GM12878 (cell line): ENCODE results near the gene KCNJ10. TPM values are rescaled to one million over a fixed set of nuclear protein-coding genes. Genes with fewer than 3 reads are reported as not detected.

Experiments
- JUND ChIP-seq: IDR thresholded peaks from 2 replicates; pipeline ENCODE4 v1.6.1; 2012; ENCODE audit warnings: low read depth, mild to moderate bottlenecking, low read length, improper control_type of control experiment, moderate library complexity
- MXI1 ChIP-seq: fragments of 150-350 bp; IDR thresholded peaks from 2 replicates; pipeline ENCODE4 v1.6.1; 2011; ENCODE audit warnings: low read depth, mild to moderate bottlenecking, inconsistent platforms, low read length, improper control_type of control experiment
- NFXL1 ChIP-seq: fragments of 450-650 bp; IDR thresholded peaks from 2 replicates; pipeline ENCODE4 v1.6.1; 2017; ENCODE audit warnings: antibody characterized with exemption, mild to moderate bottlenecking, borderline replicate concordance
- SMAD1 ChIP-seq: fragments of 450-650 bp; IDR thresholded peaks from 2 replicates; pipeline ENCODE4 v1.6.1; 2018; ENCODE audit warnings: mild to moderate bottlenecking, low read depth; ENCODE audit not compliant: partially characterized antibody
- SP1 ChIP-seq: IDR thresholded peaks from one replicate; pipeline ENCODE4 v1.6.1; 2011; ENCODE audit warnings: low read depth, low read length
- SUPT20H ChIP-seq: IDR thresholded peaks from 2 replicates; pipeline ENCODE4 v1.6.1; 2011; ENCODE audit warnings: low read depth, mild to moderate bottlenecking, low read length, moderate library complexity, borderline replicate concordance; ENCODE audit not compliant: control insufficient read depth
- WRNIP1 ChIP-seq: IDR thresholded peaks from 2 replicates; pipeline ENCODE4 v1.6.1; 2011; ENCODE audit warnings: low read depth, low read length, improper control_type of control experiment, borderline replicate concordance
- polyA plus RNA-seq, 11 experiments: library from polyadenylated mRNA; depleted of rRNA in 4 of 11; unstranded in 6 of 11; stranded (reverse) in 5 of 11; fragments of >200 nt; fragmentation: Nextera tagmentation in 4 of 11; fragmentation: Illumina TruSeq in 1 of 11; extraction: Ambion mirVana in 4 of 11; extraction: Trizol in 1 of 11; gene quantifications; 1 replicate in 1 of 11; 2 replicates in 10 of 11; pipeline versions ENCODE4 v1.2.1 to v1.2.3, GENCODE V29; 2011 to 2016; ENCODE audit warnings: inconsistent platforms in 2 of 11, missing spikeins in 2 of 11, low read depth in 1 of 11
- total RNA-seq, 4 experiments: library from RNA; depleted of rRNA in 3 of 4; stranded (reverse); fragments of >200 nt in 3 of 4; fragmentation: Illumina TruSeq in 1 of 4; extraction: Trizol in 1 of 4; gene quantifications; 2 replicates each; pipeline versions ENCODE4 v1.2.1 to v1.2.3, GENCODE V29; 2013 to 2021
- TF ChIP-seq, protein P1 (sequence below): IDR thresholded peaks from 2 replicates; pipeline ENCODE4 v1.6.1; 2012; ENCODE audit warnings: low read depth, low read length, improper control_type of control experiment
- TF ChIP-seq, protein P2 (sequence below): fragments of 450-650 bp; IDR thresholded peaks from 2 replicates; pipeline ENCODE4 v1.6.1; 2017; ENCODE audit warnings: mild to moderate bottlenecking, low read depth, inconsistent platforms; ENCODE audit not compliant: poor library complexity, severe bottlenecking
- TF ChIP-seq, protein P3 (sequence below): IDR thresholded peaks from 2 replicates; pipeline ENCODE4 v1.6.1; 2011; ENCODE audit warnings: borderline replicate concordance, low read depth, mild to moderate bottlenecking, moderate library complexity, mixed read lengths, low read length; ENCODE audit not compliant: insufficient read depth; ENCODE audit errors: extremely low read length
- TF ChIP-seq, protein P4 (sequence below): fragments of 450-650 bp; IDR thresholded peaks from 2 replicates; pipeline ENCODE4 v1.6.1; 2017; ENCODE audit warnings: mild to moderate bottlenecking, moderate library complexity
- TF ChIP-seq, protein P5 (sequence below): fragments of 450-650 bp; IDR thresholded peaks from 2 replicates; pipeline ENCODE4 v1.6.1; 2018; ENCODE audit warnings: borderline replicate concordance, mild to moderate bottlenecking; ENCODE audit not compliant: partially characterized antibody

KCNJ10 gene
- total and polyA plus RNA-seq, 10 of the 15 experiments (the other 5 are each of a cell fraction or from before 2014, with no cell fraction given): 0.01 to 0.29 (median 0.09) TPM; not detected in 2

DNA sequence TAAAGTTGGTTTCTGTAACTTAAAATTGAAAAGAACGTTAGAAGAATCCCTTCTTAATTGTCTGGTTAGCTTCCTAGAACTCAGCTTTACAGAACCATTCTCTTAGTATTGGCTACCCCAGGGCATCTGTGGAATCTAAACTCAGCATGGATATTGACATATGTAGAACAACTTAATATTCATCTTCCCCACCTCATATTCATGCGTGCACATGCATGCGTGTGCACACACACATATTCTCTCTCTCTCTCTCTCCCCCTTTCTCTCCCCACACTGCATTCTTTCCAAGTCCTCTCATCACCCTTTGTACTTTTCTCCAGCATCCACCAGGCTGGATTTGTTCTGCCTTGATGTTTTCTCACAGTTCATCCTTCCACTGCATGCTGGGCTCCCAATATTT is 51.6 kb downstream of the KCNJ10 start (continued):
- TF ChIP-seq, protein P1, sequence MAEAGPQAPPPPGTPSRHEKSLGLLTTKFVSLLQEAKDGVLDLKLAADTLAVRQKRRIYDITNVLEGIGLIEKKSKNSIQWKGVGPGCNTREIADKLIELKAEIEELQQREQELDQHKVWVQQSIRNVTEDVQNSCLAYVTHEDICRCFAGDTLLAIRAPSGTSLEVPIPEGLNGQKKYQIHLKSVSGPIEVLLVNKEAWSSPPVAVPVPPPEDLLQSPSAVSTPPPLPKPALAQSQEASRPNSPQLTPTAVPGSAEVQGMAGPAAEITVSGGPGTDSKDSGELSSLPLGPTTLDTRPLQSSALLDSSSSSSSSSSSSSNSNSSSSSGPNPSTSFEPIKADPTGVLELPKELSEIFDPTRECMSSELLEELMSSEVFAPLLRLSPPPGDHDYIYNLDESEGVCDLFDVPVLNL: no peak
- TF ChIP-seq NFXL1: no peak
- no peak for TF ChIP-seq JUND
- TF ChIP-seq MXI1: no peak
- no peak for TF ChIP-seq SP1
- TF ChIP-seq, protein P2, sequence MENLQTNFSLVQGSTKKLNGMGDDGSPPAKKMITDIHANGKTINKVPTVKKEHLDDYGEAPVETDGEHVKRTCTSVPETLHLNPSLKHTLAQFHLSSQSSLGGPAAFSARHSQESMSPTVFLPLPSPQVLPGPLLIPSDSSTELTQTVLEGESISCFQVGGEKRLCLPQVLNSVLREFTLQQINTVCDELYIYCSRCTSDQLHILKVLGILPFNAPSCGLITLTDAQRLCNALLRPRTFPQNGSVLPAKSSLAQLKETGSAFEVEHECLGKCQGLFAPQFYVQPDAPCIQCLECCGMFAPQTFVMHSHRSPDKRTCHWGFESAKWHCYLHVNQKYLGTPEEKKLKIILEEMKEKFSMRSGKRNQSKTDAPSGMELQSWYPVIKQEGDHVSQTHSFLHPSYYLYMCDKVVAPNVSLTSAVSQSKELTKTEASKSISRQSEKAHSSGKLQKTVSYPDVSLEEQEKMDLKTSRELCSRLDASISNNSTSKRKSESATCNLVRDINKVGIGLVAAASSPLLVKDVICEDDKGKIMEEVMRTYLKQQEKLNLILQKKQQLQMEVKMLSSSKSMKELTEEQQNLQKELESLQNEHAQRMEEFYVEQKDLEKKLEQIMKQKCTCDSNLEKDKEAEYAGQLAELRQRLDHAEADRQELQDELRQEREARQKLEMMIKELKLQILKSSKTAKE: no peak
- TF ChIP-seq, protein P3, sequence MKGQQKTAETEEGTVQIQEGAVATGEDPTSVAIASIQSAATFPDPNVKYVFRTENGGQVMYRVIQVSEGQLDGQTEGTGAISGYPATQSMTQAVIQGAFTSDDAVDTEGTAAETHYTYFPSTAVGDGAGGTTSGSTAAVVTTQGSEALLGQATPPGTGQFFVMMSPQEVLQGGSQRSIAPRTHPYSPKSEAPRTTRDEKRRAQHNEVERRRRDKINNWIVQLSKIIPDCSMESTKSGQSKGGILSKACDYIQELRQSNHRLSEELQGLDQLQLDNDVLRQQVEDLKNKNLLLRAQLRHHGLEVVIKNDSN: no peak
- TF ChIP-seq, protein P4, sequence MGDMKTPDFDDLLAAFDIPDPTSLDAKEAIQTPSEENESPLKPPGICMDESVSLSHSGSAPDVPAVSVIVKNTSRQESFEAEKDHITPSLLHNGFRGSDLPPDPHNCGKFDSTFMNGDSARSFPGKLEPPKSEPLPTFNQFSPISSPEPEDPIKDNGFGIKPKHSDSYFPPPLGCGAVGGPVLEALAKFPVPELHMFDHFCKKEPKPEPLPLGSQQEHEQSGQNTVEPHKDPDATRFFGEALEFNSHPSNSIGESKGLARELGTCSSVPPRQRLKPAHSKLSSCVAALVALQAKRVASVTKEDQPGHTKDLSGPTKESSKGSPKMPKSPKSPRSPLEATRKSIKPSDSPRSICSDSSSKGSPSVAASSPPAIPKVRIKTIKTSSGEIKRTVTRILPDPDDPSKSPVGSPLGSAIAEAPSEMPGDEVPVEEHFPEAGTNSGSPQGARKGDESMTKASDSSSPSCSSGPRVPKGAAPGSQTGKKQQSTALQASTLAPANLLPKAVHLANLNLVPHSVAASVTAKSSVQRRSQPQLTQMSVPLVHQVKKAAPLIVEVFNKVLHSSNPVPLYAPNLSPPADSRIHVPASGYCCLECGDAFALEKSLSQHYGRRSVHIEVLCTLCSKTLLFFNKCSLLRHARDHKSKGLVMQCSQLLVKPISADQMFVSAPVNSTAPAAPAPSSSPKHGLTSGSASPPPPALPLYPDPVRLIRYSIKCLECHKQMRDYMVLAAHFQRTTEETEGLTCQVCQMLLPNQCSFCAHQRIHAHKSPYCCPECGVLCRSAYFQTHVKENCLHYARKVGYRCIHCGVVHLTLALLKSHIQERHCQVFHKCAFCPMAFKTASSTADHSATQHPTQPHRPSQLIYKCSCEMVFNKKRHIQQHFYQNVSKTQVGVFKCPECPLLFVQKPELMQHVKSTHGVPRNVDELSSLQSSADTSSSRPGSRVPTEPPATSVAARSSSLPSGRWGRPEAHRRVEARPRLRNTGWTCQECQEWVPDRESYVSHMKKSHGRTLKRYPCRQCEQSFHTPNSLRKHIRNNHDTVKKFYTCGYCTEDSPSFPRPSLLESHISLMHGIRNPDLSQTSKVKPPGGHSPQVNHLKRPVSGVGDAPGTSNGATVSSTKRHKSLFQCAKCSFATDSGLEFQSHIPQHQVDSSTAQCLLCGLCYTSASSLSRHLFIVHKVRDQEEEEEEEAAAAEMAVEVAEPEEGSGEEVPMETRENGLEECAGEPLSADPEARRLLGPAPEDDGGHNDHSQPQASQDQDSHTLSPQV: no peak
- TF ChIP-seq SMAD1: no peak
- TF ChIP-seq, protein P5, sequence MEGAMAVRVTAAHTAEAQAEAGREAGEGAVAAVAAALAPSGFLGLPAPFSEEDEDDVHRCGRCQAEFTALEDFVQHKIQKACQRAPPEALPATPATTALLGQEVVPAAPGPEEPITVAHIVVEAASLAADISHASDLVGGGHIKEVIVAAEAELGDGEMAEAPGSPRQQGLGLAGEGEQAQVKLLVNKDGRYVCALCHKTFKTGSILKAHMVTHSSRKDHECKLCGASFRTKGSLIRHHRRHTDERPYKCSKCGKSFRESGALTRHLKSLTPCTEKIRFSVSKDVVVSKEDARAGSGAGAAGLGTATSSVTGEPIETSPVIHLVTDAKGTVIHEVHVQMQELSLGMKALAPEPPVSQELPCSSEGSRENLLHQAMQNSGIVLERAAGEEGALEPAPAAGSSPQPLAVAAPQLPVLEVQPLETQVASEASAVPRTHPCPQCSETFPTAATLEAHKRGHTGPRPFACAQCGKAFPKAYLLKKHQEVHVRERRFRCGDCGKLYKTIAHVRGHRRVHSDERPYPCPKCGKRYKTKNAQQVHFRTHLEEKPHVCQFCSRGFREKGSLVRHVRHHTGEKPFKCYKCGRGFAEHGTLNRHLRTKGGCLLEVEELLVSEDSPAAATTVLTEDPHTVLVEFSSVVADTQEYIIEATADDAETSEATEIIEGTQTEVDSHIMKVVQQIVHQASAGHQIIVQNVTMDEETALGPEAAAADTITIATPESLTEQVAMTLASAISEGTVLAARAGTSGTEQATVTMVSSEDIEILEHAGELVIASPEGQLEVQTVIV: no peak
- TF ChIP-seq SUPT20H: no peak
- TF ChIP-seq WRNIP1: no peak
- TF ChIP-seq, all 136 proteins: peak for 0
